ACC112 (cell line): ENCODE data around the gene PRAMEF2.
"Not testable (repeated sequence)": the region's sequence is repeated elsewhere in the genome, so short reads cannot be mapped to it uniquely, and the experiment has no call there.

Experiments
- H2AFZ ChIP-seq: fragments of 200-600 bp; sonication (generic); one replicate; pipeline ENCODE4 v1.6.0; 2017; ENCODE audit warnings: antibody characterized with exemption, low read length; ENCODE audit not compliant: unreplicated experiment
- H3K27ac ChIP-seq: fragments of 200-600 bp; sonication (generic); 2 replicates; pipeline ENCODE4 v1.5.1; 2014; ENCODE audit warnings: low read depth, mild to moderate bottlenecking, antibody characterized with exemption, low read length, moderate library complexity
- H3K27me3 ChIP-seq: fragments of 200-600 bp; sonication (generic); 2 replicates; pipeline ENCODE4 v1.6.1; 2014; ENCODE audit warnings: mild to moderate bottlenecking, antibody characterized with exemption, low read length, moderate library complexity, mixed read lengths; ENCODE audit not compliant: insufficient read depth
- H3K36me3 ChIP-seq: fragments of 200-600 bp; sonication (generic); 2 replicates; pipeline ENCODE4 v1.6.1; 2016; ENCODE audit warnings: mild to moderate bottlenecking, antibody characterized with exemption, low read length, moderate library complexity, mixed read lengths; ENCODE audit not compliant: insufficient read depth
- H3K4me1 ChIP-seq: fragments of 200-600 bp; sonication (generic); one replicate; pipeline ENCODE4 v1.6.1; 2016; ENCODE audit warnings: low read length, mixed read lengths; ENCODE audit not compliant: insufficient read depth, unreplicated experiment, control insufficient read depth
- H3K4me3 ChIP-seq: fragments of 200-600 bp; sonication (generic); 2 replicates; pipeline ENCODE4 v1.5.1; 2014; ENCODE audit warnings: mild to moderate bottlenecking, low read depth, low read length
- H3K79me2 ChIP-seq: fragments of 200-600 bp; sonication (generic); one replicate; pipeline ENCODE4 v1.6.0; 2016; ENCODE audit warnings: low read length; ENCODE audit not compliant: control insufficient read depth, unreplicated experiment, insufficient read depth

Gene PRAMEF2, protein sequence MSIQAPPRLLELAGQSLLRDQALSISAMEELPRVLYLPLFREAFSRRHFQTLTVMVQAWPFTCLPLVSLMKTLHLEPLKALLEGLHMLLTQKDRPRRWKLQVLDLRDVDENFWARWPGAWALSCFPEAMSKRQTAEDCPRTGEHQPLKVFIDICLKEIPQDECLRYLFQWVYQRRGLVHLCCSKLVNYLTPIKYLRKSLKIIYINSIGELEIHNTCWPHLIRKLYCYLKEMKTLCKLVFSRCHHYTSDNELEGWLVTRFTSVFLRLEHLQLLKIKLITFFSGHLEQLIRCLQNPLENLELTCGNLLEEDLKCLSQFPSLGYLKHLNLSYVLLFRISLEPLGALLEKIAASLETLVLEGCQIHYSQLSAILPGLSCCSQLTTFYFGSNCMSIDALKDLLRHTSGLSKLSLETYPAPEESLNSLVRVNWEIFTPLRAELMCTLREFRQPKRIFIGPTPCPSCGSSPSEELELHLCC

DNA sequence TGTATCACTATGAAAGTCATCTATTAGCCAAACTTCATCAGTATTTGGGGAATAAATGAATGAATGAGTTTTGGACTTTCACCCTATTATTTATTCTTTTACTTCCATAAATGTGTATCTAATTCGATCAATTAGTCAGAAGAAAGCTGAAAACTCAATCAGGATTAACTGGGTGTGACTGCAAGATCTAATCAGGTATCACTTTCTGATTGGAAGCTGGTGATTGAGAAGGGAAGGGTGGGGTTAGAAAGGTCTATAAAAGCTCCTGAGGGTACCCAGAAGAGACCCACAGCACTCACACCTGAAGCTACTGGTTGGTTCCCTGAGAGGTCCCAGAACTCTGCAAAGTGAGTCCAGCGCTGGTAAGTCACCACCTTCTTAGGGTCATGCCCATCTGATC is at the start of gene PRAMEF2:
TSS of gene PRAMEF2 (plus strand) at position 301 of the 400 bp plus-strand sequence. CDS start 1,924 bp downstream, outside the sequence.
- H3K27me3 ChIP-seq, H3K27ac ChIP-seq, H3K79me2 ChIP-seq, H3K4me3 ChIP-seq, H3K36me3 ChIP-seq, H2AFZ ChIP-seq, H3K4me1 ChIP-seq: not testable (repeated sequence)

DNA sequence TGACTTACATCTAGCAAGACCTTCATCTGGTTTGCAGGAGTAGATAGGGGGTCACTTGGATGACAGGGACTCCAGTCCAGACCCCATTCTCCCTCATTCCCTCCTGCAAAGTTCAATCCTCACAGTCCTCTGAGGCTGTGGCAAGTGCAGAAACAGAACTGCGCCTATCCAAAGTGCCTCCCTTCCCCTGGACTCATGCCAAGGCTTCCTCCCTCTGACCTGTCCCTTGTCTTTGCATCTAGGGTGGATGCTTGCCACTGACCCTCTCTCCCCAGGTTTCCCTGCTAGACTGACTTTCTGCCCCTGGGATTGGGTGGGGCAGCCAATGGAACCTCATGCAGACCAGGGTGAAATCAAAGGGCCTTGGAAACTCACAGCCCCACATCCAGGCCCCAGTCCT is 47.0 kb upstream of the PRAMEF2 start:
- Histone ChIP-seq H3K4me3 (no peak overlapping the region), H3K27ac (no peak overlapping the region), H3K4me1 (no peaks in the 10 kb centered on the region), H2AFZ (no peak overlapping the region), H3K36me3 (no peaks in the 10 kb centered on the region), H3K27me3 (no peaks in the 10 kb centered on the region), H3K79me2 (no peaks in the 10 kb centered on the region)

- Histone ChIP-seq H2AFZ (no peak overlapping the region), H3K36me3 (no peaks in the 10 kb centered on the region), H3K4me3 (no peak overlapping the region), H3K27ac (no peak overlapping the region), H3K79me2 (no peaks in the 10 kb centered on the region), H3K4me1 (no peaks in the 10 kb centered on the region), H3K27me3 (no peaks in the 10 kb centered on the region)
Measured at GRCh38 chr1:12810691-12811408, 46.0 kb upstream of the PRAMEF2 start.

DNA sequence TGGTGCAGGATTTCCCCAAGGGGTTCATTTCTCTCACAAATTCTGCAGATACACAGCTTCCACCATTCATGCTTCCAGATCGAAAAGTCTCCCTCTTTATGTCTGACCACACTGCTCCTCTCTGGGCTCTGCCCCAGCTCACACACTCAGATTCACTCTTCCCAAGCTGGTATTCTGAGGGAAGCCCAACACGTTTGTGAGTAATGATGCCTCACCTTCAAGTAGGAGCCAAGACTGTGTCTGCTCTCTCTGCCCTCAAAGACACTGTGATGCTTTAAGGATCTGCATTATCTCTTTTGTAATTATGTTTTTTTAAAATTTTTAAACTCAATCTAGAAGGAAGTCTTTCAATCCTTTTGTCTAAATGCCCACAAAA is 45.5 kb upstream of the PRAMEF2 start:
- H3K79me2 ChIP-seq: no peaks in the 10 kb centered on the region
- no peaks in the 10 kb centered on the region for H3K27me3 ChIP-seq
- no peaks in the 10 kb centered on the region for H3K36me3 ChIP-seq
- no peak overlapping the region for H2AFZ ChIP-seq
- no peak overlapping the region for H3K27ac ChIP-seq
- no peak overlapping the region for H3K4me3 ChIP-seq
- H3K4me1 ChIP-seq: no peaks in the 10 kb centered on the region

DNA sequence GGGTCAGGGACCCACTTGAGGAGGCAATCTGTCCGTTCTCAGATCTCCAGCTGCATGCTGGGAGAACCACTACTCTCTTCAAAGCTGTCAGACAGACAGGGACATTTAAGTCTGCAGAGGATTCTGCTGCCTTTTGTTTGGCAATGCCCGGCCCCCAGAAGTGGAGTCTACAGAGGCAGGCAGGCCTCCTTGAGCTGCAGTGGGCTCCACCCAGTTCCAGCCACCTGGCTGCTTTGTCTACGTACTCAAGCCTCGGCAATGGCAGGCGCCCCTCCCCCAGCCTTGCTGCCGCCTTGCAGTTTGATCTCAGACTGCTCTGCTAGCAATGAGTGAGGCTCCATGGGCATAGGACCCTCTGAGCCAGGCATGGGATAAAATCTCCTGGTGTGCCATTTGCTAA is 37.8 kb upstream of the PRAMEF2 start:
- not testable (repeated sequence) for H3K27ac ChIP-seq, H3K27me3 ChIP-seq, H3K36me3 ChIP-seq, H3K4me3 ChIP-seq, H3K4me1 ChIP-seq, H3K79me2 ChIP-seq, H2AFZ ChIP-seq

GRCh38 chr1:12831310-12831709 is 25.6 kb upstream of the PRAMEF2 start, which contains the start of gene PRAMEF11:
Gene PRAMEF11, minus strand, starts transcription at chr1:12831410. Its CDS starts 2,621 bp downstream, at chr1:12828789.
- H3K27ac ChIP-seq, H3K27me3 ChIP-seq, H3K79me2 ChIP-seq, H3K36me3 ChIP-seq, H2AFZ ChIP-seq, H3K4me3 ChIP-seq, H3K4me1 ChIP-seq: not testable (repeated sequence)

DNA sequence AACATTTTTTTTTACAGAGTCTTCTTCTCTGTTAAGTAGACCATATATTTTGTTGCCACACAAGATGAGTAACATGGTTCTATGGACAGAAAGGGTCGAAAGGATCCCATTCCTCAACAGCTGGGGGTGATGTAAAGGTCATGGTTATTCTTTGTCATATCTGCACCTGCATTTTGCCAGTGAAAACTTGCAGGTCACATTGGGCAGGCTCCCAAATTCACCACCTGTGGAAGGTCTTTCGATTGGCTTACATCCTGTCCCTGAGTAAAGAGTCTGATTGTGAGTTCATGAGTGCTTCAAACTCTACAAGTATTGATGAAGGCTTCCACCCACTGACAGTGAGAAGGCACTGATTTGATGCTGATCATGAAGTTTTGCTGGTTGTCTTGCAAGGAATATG is 23.6 kb upstream of the PRAMEF2 start:
- H2AFZ ChIP-seq, H3K27me3 ChIP-seq, H3K79me2 ChIP-seq, H3K4me1 ChIP-seq, H3K27ac ChIP-seq, H3K4me3 ChIP-seq, H3K36me3 ChIP-seq: not testable (repeated sequence)

DNA sequence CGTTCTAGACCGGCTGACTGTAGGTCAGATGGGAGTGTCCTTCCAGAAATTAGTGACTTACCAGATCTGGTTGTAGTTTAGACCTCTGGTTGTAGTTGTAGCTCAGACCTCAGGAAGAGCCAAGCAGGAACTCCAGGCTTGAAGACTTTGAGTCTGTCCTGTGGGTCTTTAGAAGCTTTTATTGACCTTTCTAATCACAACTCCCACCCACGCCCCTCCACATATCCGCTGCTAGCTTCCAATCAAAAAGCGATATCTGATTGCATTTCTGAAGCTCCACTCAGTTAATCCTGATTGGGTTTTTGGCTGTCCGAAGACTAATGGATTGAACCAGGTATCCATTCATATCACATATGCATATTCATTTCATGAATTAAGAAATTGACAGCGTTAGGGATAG is 8.3 kb upstream of the PRAMEF2 start, which contains the start of gene HNRNPCL1:
TSS of gene HNRNPCL1 (minus strand) at position 101 of the 400 bp plus-strand sequence. CDS start 431 bp downstream, outside the sequence.
- H3K27me3 ChIP-seq, H3K36me3 ChIP-seq, H3K79me2 ChIP-seq, H3K4me1 ChIP-seq, H2AFZ ChIP-seq, H3K4me3 ChIP-seq, H3K27ac ChIP-seq: not testable (repeated sequence)

DNA sequence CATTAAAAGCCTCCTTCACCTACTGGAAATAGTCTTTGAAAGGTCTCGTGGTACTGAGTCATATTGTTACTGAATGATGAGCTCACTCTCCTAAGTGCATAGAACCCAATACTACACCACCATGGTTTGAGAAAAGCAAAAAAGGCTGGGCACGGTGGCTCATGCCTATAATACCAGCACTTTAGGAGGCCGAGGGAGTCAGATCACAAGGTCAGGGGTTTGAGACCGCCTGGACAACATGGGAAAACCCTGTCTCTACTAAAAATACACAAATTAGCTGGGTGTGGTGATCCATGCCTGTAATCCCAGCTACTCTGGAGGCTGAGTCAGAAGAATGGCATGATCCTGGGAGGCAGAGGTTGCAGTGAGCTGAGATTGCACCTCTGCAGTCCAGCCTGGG is 5.1 kb upstream of the PRAMEF2 start:
- no peaks in the 10 kb centered on the region for H3K36me3 ChIP-seq
- H2AFZ ChIP-seq: no peak overlapping the region
- no peaks in the 10 kb centered on the region for H3K27me3 ChIP-seq
- no peaks in the 10 kb centered on the region for H3K79me2 ChIP-seq
- H3K27ac ChIP-seq: no peak overlapping the region
- no peaks in the 10 kb centered on the region for H3K4me1 ChIP-seq
- H3K4me3 ChIP-seq: no peak overlapping the region

- not testable (repeated sequence) for H3K4me3 ChIP-seq, H2AFZ ChIP-seq, H3K4me1 ChIP-seq, H3K27ac ChIP-seq, H3K27me3 ChIP-seq, H3K79me2 ChIP-seq, H3K36me3 ChIP-seq
Measured at GRCh38 chr1:12863131-12863880, 6.4 kb downstream of the PRAMEF2 start.
